Stimulated activated CD8-positive, alpha-beta memory T cell treated with anti-CD3 and anti-CD28 coated beads, Interleukin-7, amount 100 ng/mL, for 1 hour (primary cell): ENCODE results near the gene SLAIN1.

Experiments
- DNase-seq, 2 donors: peaks; one replicate each; pipeline ENCODE4 v3.0.0-alpha.2; 2020; ENCODE audit warnings: low read depth in 2 of 2

The SLAIN1 gene

GRCh38 chr13:77714119-77714755, 16.8 kb downstream of the SLAIN1 start:
- DNase-seq = no peak

GRCh38 chr13:77715233-77715891, 17.9 kb downstream of the SLAIN1 start:
- DNase-seq = no peak

- no peak for DNase-seq
Observed at GRCh38 chr13:77716692-77717091, 19.2 kb downstream of the SLAIN1 start.

GRCh38 chr13:77717508-77717907, 20.0 kb downstream of the SLAIN1 start:
- no peak for DNase-seq

GRCh38 chr13:77719128-77719527, 21.6 kb downstream of the SLAIN1 start:
- no peak for DNase-seq

- no peak for DNase-seq
Observed at GRCh38 chr13:77720988-77721387, 23.5 kb downstream of the SLAIN1 start.

- no peak for DNase-seq
Observed at GRCh38 chr13:77724092-77724491, 26.6 kb downstream of the SLAIN1 start.

- DNase-seq = no peak
Observed at GRCh38 chr13:77725071-77725470, 27.6 kb downstream of the SLAIN1 start.

GRCh38 chr13:77728265-77729125, 31.0 kb downstream of the SLAIN1 start:
- DNase-seq = no peak

- no peak for DNase-seq
Observed at GRCh38 chr13:77729502-77730221, 32.2 kb downstream of the SLAIN1 start.

- DNase-seq = no peak
Observed at GRCh38 chr13:77730572-77730971, 33.1 kb downstream of the SLAIN1 start.

GRCh38 chr13:77732287-77732686, 34.8 kb downstream of the SLAIN1 start:
- no peak for DNase-seq

- DNase-seq = no peak
Observed at GRCh38 chr13:77733674-77734073, 36.2 kb downstream of the SLAIN1 start.

- no peak for DNase-seq
Observed at GRCh38 chr13:77737583-77738200, 40.2 kb downstream of the SLAIN1 start.

GRCh38 chr13:77740097-77740735, 42.7 kb downstream of the SLAIN1 start:
- DNase-seq = no peak

- DNase-seq = no peak
Observed at GRCh38 chr13:77740931-77741596, 43.6 kb downstream of the SLAIN1 start.

GRCh38 chr13:77741597-77741972, 44.1 kb downstream of the SLAIN1 start:
- no peak for DNase-seq

GRCh38 chr13:77742801-77743200, 45.3 kb downstream of the SLAIN1 start:
- DNase-seq = no peak

- DNase-seq = no peak
Observed at GRCh38 chr13:77745784-77746183, 48.3 kb downstream of the SLAIN1 start.

GRCh38 chr13:77749344-77749880, 51.9 kb downstream of the SLAIN1 start:
- DNase-seq = no peak
